Skeletal muscle tissue (tissue), 4 donors: Measurements from ENCODE around the gene SP100. TPM values are rescaled to one million over a fixed set of nuclear protein-coding genes. Genes with fewer than 3 reads are reported as not detected.

Source experiments
- H3K27ac ChIP-seq: one replicate; pipeline ENCODE4 v1.7.0; 2013; ENCODE audit warnings: mild to moderate bottlenecking, low read depth, low read length, inconsistent platforms
- H3K27me3 ChIP-seq, 3 donors: one replicate each; pipeline ENCODE4 v1.7.0; 2013; ENCODE audit warnings: low read length in 3 of 3; ENCODE audit not compliant: control insufficient read depth in 3 of 3, insufficient read depth in 3 of 3
- H3K36me3 ChIP-seq, 3 donors: one replicate each; pipeline ENCODE4 v1.7.0; 2013; ENCODE audit warnings: low read length in 3 of 3; ENCODE audit not compliant: control insufficient read depth in 3 of 3, insufficient read depth in 3 of 3
- H3K4me1 ChIP-seq, 3 donors: one replicate each; pipeline ENCODE4 v1.7.0; 2013; ENCODE audit warnings: low read length in 3 of 3, mild to moderate bottlenecking in 3 of 3; ENCODE audit not compliant: control insufficient read depth in 3 of 3, insufficient read depth in 3 of 3
- H3K4me3 ChIP-seq, 3 donors: one replicate each; pipeline ENCODE4 v1.7.0; 2013; ENCODE audit warnings: low read length in 3 of 3
- H3K9ac ChIP-seq, 3 donors: one replicate each; pipeline ENCODE4 v1.7.0; 2013; ENCODE audit warnings: low read length in 3 of 3, mild to moderate bottlenecking in 3 of 3, moderate library complexity in 2 of 3, low read depth in 1 of 3
- H3K9me3 ChIP-seq, 3 donors: one replicate each; pipeline ENCODE4 v1.7.0; 2013; ENCODE audit warnings: low read length in 3 of 3; ENCODE audit not compliant: control insufficient read depth in 3 of 3
- total RNA-seq: library from RNA; depleted of rRNA; stranded (reverse); fragments of >200 nt; gene quantifications from one replicate; pipeline ENCODE4 v1.2.3, GENCODE V29; 2014
- donor health status: Osteomylitis.

The SP100 gene
- total RNA-seq, 1 donor from 2014 or later, result 24.0 TPM

- Histone ChIP-seq H3K9ac (no peak overlapping the region), H3K36me3 (no peaks in the 10 kb centered on the region), H3K9me3 (no peaks in the 10 kb centered on the region), H3K27me3 (no peaks in the 10 kb centered on the region), H3K4me1 (no peaks in the 10 kb centered on the region), H3K4me3 (no peak overlapping the region), H3K27ac (no peak overlapping the region)
These were observed 104.3 kb downstream of the SP100 start for GRCh38 chr2:230520061-230520874.

GRCh38 chr2:230520875-230521155 is 104.8 kb downstream of the SP100 start:
- Histone ChIP-seq H3K4me1 (no peaks in the 10 kb centered on the region), H3K4me3 (no peak overlapping the region), H3K9ac (no peak overlapping the region), H3K36me3 (no peaks in the 10 kb centered on the region), H3K27ac (no peak overlapping the region), H3K9me3 (no peaks in the 10 kb centered on the region), H3K27me3 (no peaks in the 10 kb centered on the region)

- Histone ChIP-seq H3K27me3 (no peaks in the 10 kb centered on the region), H3K9me3 (no peaks in the 10 kb centered on the region), H3K27ac (no peak overlapping the region), H3K36me3 (no peaks in the 10 kb centered on the region), H3K4me3 (no peak overlapping the region), H3K4me1 (no peaks in the 10 kb centered on the region), H3K9ac (no peak overlapping the region)
These were observed 105.4 kb downstream of the SP100 start for GRCh38 chr2:230521386-230521785.

GRCh38 chr2:230525682-230526081 is 109.7 kb downstream of the SP100 start:
- no peaks in the 10 kb centered on the region for H3K9me3 ChIP-seq
- no peak overlapping the region for H3K9ac ChIP-seq
- no peaks in the 10 kb centered on the region for H3K27me3 ChIP-seq
- H3K27ac ChIP-seq, result no peak overlapping the region
- no peaks in the 10 kb centered on the region for H3K36me3 ChIP-seq
- no peaks in the 10 kb centered on the region for H3K4me1 ChIP-seq
- H3K4me3 ChIP-seq, result no peak overlapping the region

- no peaks in the 10 kb centered on the region for H3K4me1 ChIP-seq
- no peaks in the 10 kb centered on the region for H3K9me3 ChIP-seq
- no peak overlapping the region for H3K9ac ChIP-seq
- H3K27me3 ChIP-seq, result no peaks in the 10 kb centered on the region
- H3K4me3 ChIP-seq, result no peak overlapping the region
- peaks cover 0 to 5% (median 0%) of the 10 kb centered on the region in 3 donors for H3K36me3 ChIP-seq
- no peak overlapping the region for H3K27ac ChIP-seq
These were observed 121.6 kb downstream of the SP100 start for GRCh38 chr2:230537531-230537976.

- Histone ChIP-seq H3K4me1 (no peaks in the 10 kb centered on the region), H3K9me3 (no peaks in the 10 kb centered on the region), H3K27me3 (no peaks in the 10 kb centered on the region), H3K9ac (no peak overlapping the region), H3K36me3 (peaks cover 2 to 5% (median 2%) of the 10 kb centered on the region in 3 donors), H3K27ac (no peak overlapping the region), H3K4me3 (no peak overlapping the region)
These were observed 124.3 kb downstream of the SP100 start for GRCh38 chr2:230540332-230540731.

GRCh38 chr2:230541934-230542380 is 126.0 kb downstream of the SP100 start:
- Histone ChIP-seq H3K27me3 (no peaks in the 10 kb centered on the region), H3K27ac (no peak overlapping the region), H3K4me3 (no peak overlapping the region), H3K36me3 (peaks cover 2 to 5% (median 2%) of the 10 kb centered on the region in 3 donors), H3K9ac (no peak overlapping the region), H3K9me3 (no peaks in the 10 kb centered on the region), H3K4me1 (no peaks in the 10 kb centered on the region)

GRCh38 chr2:230542751-230543150 is 126.8 kb downstream of the SP100 start:
- no peak overlapping the region for H3K27ac ChIP-seq
- no peaks in the 10 kb centered on the region for H3K27me3 ChIP-seq
- no peak overlapping the region for H3K9ac ChIP-seq
- H3K4me3 ChIP-seq, result no peak overlapping the region
- peaks cover 2 to 5% (median 2%) of the 10 kb centered on the region in 3 donors for H3K36me3 ChIP-seq
- H3K4me1 ChIP-seq, result no peaks in the 10 kb centered on the region
- no peaks in the 10 kb centered on the region for H3K9me3 ChIP-seq

GRCh38 chr2:230552181-230552580 is 136.2 kb downstream of the SP100 start:
- peaks cover 0 to 3% (median 0%) of the 10 kb centered on the region in 3 donors for H3K9me3 ChIP-seq
- no peaks in the 10 kb centered on the region for H3K36me3 ChIP-seq
- H3K27me3 ChIP-seq, result no peaks in the 10 kb centered on the region
- no peak overlapping the region for H3K4me3 ChIP-seq
- H3K27ac ChIP-seq, result no peak overlapping the region
- H3K4me1 ChIP-seq, result no peaks in the 10 kb centered on the region
- H3K9ac ChIP-seq, result no peak overlapping the region

- Histone ChIP-seq H3K4me1 (no peaks in the 10 kb centered on the region), H3K27me3 (no peaks in the 10 kb centered on the region), H3K36me3 (no peaks in the 10 kb centered on the region), H3K9me3 (peaks cover 0 to 3% (median 0%) of the 10 kb centered on the region in 3 donors), H3K27ac (no peak overlapping the region), H3K9ac (no peak overlapping the region), H3K4me3 (no peak overlapping the region)
These were observed 141.1 kb downstream of the SP100 start for GRCh38 chr2:230557065-230557464.
